UCSD-AML1 (cell line): Measurements from ENCODE around the gene TAOK1.

ENCODE experiments used
- DNase-seq: peaks from one replicate; lab custom pipeline; 2025; ENCODE audit not compliant: unreplicated experiment; lab: John Stamatoyannopoulos, UW

TAOK1 gene

DNA sequence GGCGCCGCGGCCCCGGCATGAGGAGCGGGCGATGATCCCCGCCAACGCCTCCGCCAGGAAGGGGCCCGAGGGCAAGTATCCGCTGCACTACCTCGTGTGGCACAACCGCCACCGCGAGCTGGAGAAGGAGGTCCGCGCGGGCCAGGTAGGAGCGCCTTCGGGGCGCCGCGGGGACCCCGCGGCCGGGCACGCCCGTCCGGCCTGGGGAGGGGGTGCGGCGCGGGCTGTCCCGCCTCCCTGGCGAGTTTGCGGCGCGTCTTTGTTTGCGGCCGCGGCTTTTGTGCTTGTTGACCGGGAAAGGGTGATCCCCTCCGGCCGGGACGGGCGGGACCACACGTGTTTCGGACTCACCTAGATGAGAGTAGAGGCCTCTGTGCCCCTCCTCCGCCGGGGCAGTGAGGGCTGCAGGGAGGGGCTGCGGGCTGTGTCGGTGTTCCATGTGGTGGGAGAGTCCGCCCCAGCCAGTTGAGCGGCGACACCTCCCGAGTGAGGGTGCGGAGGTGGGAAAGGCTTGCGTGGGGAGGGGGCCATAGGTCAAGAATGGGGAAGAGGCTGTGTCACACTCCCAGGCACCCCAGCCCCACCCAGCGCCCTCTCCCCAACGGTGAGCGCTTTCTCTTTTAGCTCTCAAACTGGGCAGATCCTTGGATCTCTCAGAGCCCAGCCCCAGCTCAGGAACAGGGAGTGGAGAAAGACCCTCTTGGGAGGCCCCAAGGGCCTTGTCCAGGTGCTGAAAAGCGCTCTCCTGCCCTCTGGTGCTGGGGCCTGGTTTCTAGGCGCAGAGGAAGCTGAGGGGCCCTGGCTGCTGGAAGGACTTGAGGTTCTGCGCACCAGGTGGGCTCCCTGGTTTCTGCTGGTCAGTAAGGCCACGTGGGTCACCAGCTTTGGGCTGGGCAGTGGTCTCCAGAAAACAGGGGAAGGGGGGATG lies 203.7 kb downstream of the TAOK1 start:
- DNase-seq: peak; percentile 36

DNA sequence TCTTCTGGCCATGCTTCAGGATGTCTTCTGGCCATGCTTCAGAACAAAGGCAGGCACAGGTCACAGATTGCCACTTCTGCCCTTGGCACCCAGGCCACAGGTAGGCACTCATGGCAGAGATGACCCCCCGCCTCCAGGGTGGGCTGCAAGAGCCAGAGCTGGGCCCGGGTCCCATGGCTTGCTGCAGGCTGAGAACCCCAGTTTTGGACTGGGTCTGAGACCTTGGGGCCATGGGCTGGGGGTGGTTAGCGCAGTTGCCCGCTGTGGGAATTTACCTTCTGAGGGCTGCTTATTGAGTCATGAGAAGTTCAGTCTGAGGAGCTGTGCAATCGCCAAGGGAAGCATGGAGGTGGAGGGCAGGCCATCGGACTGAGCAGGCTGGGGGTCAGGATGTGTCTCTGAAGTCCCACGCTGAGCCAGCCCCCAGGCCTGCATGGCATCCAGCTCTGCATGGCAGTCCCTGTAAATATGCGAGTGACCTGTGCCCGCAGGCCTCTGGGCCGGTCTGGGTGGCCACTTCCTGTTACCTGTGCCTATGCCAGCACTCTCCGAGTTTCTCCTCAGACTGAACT lies 204.4 kb downstream of the TAOK1 start:
- no peak for DNase-seq

- DNase-seq: no peak
These were observed 205.2 kb downstream of the TAOK1 start for GRCh38 chr17:29595107-29595942.

- DNase-seq: no peak
These were observed 206.0 kb downstream of the TAOK1 start for GRCh38 chr17:29595943-29596774.

- DNase-seq: no peak
These were observed 206.6 kb downstream of the TAOK1 start for GRCh38 chr17:29596811-29597210.

DNA sequence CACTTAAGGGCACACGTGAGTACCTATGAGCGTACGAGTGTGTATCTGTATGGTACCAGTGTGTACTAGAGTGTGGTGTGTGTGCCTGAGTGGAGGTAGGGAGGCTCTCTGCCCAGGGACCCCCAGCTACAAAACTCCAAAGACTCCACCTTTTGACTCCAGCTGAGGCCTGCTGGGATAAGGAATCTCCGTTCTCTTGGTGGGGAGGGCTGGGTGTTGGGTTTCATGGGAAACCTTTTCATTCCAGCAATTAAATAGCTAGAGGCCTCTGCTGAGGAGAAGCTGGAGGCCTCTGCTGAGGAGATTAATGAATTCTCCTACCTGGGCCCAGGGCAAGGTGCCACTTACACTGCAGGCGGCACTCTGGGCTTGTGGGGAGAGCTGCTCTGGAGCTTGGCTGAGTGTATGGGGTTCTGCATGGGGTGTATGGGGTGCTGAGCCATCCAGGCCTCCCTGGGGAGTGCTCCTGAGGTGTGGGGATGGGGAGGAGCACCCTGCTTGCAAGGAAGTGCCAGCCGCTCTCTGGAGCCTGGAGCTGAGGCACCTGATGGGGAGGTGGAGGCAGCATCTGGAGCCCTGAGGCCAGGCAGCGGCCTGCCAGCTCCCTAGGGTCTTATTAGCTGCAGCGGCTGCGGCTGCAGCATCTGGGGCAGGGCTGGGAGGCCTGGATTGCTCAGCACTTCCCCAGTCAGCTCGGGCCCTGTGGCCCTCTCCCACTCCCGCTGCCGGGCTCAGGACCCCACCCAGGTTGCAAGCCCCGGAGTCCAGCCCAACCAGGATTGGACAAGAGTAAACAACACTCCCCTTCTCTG lies 207.4 kb downstream of the TAOK1 start:
- no peak for DNase-seq
